GM12873 (cell line): Measurements from ENCODE around the gene STXBP2.

ENCODE experiments used
- TF ChIP-seq, protein P1 (sequence below): IDR thresholded peaks from 2 replicates; pipeline ENCODE4 v1.5.1; 2012; ENCODE audit warnings: low read depth, mild to moderate bottlenecking, moderate library complexity, low read length, control low read depth; ENCODE audit not compliant: insufficient read depth; ENCODE audit errors: missing control alignments

Gene STXBP2

DNA sequence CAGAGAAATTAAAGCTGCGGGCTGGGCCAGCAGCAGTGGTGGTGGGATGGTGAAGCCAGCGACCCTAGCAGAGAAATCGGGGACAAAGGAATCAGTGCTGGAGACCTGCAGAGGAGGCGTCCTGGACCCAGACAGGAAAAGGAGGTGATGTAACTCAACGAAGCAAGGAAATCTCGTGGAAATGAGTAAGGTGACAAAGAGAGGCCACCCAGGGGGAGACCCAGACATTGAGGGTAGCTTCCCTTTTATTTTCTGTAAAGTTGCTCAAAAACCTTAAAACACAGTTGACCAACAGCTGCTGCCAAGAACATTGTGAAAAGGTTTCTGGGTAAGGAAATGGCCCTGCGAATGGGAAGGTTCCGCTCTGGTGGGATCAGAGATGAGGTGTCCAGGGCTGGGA lies 18.7 kb downstream of the STXBP2 start:
- TF ChIP-seq, protein P1, sequence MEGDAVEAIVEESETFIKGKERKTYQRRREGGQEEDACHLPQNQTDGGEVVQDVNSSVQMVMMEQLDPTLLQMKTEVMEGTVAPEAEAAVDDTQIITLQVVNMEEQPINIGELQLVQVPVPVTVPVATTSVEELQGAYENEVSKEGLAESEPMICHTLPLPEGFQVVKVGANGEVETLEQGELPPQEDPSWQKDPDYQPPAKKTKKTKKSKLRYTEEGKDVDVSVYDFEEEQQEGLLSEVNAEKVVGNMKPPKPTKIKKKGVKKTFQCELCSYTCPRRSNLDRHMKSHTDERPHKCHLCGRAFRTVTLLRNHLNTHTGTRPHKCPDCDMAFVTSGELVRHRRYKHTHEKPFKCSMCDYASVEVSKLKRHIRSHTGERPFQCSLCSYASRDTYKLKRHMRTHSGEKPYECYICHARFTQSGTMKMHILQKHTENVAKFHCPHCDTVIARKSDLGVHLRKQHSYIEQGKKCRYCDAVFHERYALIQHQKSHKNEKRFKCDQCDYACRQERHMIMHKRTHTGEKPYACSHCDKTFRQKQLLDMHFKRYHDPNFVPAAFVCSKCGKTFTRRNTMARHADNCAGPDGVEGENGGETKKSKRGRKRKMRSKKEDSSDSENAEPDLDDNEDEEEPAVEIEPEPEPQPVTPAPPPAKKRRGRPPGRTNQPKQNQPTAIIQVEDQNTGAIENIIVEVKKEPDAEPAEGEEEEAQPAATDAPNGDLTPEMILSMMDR = no peak

DNA sequence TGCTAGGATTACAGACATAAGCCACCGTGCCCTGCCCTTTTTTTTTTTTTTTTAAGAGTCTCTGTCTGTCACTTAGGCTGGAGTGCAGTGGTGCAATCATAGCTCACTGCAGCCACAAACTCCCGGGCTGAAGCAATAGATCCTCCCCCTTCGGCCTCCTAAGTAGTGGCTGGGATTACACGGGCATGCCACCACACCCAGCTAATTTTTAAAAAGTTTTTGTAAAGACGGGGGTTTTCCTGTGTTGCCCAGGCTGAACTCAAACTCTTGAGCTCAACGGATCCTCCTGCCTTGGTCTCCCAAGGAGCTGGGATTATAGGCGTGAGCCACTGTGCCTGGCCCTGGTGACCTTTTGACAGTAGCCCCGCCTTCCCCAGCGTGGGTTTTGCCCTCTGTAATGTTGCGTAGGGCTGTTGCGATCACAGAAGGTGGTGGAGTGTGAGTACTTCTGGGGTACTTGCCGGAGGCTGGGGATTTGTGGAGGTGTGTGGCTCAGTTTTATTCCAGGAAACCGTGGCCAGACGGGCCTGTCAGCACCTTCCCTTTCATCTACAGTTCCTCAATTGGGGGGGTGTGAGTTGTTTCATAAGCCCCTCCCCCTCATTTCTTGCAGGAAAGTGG lies 20.3 kb downstream of the STXBP2 start:
- TF ChIP-seq, protein P1 = no peak

DNA sequence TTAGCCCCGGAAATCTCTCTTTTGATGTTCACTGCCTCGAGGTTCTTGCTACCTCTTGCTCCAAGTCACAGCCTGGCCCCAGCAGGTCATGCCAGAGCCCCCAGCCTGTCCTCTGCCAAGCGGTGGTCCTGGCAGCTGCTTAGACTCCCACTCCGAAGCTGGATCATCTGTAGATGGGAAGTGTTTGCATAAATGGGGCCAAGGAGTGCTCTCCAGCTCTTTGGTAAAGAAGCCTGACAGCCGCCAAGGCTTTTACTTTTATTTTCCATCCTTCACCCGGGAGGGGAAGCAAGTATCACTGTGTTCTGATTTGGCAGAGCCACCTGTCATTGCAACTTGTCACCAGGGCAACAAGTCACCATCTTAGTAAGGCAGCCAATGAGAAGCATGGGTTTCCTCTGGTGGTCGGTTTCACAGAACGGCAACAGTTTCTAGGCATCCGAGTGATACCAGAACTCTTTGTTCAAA lies 21.3 kb downstream of the STXBP2 start:
- TF ChIP-seq, protein P1 = no peak

DNA sequence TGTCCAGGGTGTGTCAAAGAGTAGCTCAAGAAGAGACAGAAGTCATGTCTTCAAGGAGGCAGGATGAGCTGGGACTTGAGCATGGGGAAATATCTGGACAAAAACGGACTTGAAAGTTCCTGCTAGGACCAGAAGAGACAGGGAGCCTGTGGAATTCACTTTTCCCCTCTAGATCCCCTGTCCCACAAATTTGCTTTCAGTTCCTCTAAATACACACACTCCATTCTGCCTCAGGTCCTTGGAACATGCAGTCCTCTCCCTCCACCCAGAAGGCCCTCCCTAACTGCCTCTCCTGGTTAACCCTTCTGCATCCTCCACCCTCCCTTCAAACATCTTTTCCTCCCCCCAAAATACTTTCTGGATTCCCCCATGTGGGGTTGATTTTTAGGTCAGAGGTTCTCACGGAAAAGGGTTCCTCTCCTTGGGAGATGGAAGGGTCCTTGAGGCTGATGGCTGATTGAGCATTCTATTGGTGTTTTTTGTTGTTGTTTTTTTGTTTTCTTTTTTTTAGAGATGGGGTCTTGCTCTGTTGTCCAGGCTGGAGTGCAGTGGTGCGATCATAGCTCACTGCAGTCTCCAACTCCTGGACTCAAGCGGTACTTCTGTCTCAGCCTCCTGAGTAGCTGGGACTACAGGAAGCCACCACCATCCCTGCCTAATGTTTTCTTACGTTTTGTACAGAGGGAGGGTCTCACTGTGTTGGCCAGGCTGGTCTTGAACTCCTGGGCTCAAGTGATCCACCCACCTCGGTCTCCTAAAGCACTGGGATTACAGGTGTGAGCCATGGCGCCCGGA lies 25.0 kb downstream of the STXBP2 start:
- TF ChIP-seq, protein P1 = no peak

DNA sequence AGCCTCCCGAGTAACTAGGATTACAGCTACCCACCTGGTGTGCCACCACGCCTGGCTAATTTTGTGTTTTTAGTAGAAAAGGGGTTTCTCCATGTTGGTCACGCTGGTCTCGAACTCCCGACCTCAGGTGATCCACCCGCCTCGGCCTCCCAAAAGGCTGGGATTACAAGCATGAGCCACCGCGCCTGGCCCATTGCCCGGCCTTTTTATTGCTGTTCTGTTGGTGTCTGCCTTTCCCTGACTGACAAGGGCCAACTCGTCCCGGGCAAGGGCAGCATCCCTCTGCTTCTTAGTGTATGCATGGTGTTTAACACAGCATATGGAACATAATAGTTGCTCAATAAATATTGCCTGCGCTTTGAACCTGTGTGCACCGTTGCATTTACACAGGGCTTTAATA lies 25.7 kb downstream of the STXBP2 start:
- TF ChIP-seq, protein P1 = no peak

DNA sequence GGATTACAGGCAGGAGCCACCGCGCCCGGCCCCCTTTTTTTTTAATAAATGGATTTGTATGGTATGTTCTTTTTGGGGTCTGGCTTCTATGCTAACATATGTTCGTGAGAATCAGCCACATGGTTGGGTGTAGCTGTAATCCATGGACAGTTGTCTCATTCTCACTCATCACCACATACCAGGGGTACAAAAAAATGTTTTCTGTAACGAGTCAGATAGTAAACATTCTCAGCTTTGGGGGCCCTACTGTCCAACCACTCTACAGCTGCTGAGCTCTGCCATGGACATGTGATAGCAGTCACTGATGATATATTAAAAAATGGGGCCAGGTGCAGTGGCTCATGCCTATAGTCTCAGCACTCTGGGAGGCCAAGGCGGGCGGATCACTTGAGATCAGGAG lies 26.8 kb downstream of the STXBP2 start:
- TF ChIP-seq, protein P1 = no peak

DNA sequence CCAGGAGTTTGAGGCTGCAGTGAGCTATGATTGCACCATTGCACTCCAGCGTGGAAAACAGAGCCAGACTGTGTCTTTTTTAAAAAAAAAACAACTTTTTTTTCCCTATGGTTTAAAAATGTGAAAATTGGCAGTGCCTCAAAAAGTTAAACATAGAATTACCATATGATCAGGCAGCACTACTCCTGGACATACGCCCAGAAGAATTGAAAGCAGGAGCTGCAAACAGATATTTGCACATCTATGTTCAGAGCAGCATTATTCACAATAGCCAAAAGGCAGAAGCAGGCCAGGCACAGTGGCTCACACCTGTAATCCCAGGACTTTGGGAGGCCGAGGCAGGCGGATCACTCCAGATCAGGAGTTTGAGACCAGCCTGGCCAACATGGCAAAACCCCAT lies 28.2 kb downstream of the STXBP2 start:
- TF ChIP-seq, protein P1 = no peak
